ENCODE measurements around the gene SLC6A11. TPM values are rescaled to one million over a fixed set of nuclear protein-coding genes. Genes with fewer than 3 reads are reported as not detected.

Gene SLC6A11
- total and polyA plus RNA-seq, 2 of the 8 experiments (the other 6 are each of a cell fraction or from before 2014, with no cell fraction given), result 0.78 to 1.5 TPM

DNA sequence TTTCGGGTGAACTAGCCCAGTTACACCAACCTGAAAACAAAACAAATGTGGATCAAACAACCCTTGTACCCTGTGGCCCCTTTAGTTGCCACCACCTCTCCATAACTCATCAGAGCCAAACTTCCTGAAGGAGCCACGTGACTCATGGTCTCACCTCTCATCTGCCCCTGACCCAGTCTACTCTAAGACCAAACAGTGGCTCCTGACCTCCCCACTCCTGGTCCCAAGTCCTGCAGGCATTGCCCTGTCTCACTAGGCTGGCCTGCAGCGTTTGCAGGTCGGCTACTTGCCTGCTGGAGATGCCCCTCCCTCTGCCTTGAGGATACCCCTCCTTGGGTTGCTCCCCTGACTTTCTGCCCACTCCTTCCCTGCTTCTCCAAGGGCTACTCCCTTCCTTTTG, 23.1 kb downstream of the SLC6A11 start:
- H3K4me3 ChIP-seq (ENCODE audit: extremely low read depth in 1 of 4, insufficient read depth in 2 of 4, low read depth in 3 of 4, low read length in 4 of 4), result no peak overlapping the region
- no peak overlapping the region for H2BK15ac ChIP-seq (ENCODE audit: low read length)
- no peaks in the 10 kb centered on the region for H3K23me2 ChIP-seq (ENCODE audit: low read depth, low read length)
- 98% methylated on average over 4 of the region's 4 CpGs; no CpG with 5 or more reads in 1 of the 2 experiments for WGBS, 2 experiments (ENCODE audit: extremely low coverage in 1 of 2, insufficient coverage in 1 of 2, insufficient read length in 1 of 2, insufficient replicate concordance in 2 of 2, low coverage in 1 of 2, low lambda C conversion rate in 2 of 2, missing lambda C conversion rate in 1 of 2)
- no peak overlapping the region for H4K91ac ChIP-seq (replicated peaks; ENCODE audit: insufficient read length, low read length)
- H2AK5ac ChIP-seq (ENCODE audit: low read depth, low read length), result no peak overlapping the region
- DNase-seq (ENCODE audit: low read depth in 1 of 2, low spot score in 2 of 2) (no peak), FAIRE-seq (no peak)
- H2BK120ac ChIP-seq (replicated peaks; ENCODE audit: low read depth, low read length), result no peak overlapping the region
- no peaks in the 10 kb centered on the region for H3K36me3 ChIP-seq (ENCODE audit: control insufficient read depth in 2 of 4, insufficient read depth in 4 of 4, low read length in 3 of 4)
- H3K56ac ChIP-seq (replicated peaks; ENCODE audit: insufficient read length, low read depth, low read length), result no peak overlapping the region
- no peak for TF ChIP-seq CTBP2 (IDR thresholded peaks at IDR 0.05; ENCODE audit: borderline replicate concordance, insufficient read depth, insufficient read length, low read length)
- TF ChIP-seq GTF2F1 (IDR thresholded peaks at IDR 0.05; ENCODE audit: borderline replicate concordance, low read depth, low read length), result no peak
- no peak for TF ChIP-seq JUND (IDR thresholded peaks at IDR 0.05; ENCODE audit: low read length)
- TF ChIP-seq ASH2L (IDR thresholded peaks at IDR 0.05; ENCODE audit: low read length), result no peak
- TF ChIP-seq CREB1 (IDR thresholded peaks at IDR 0.05), result no peak
- no peak for TF ChIP-seq NRF1 (IDR thresholded peaks at IDR 0.05; ENCODE audit: low read depth, low read length)
- TF ChIP-seq SUZ12 (IDR thresholded peaks at IDR 0.05; ENCODE audit: low read length), result no peak
- no peak for TF ChIP-seq KDM5A (IDR thresholded peaks at IDR 0.05; ENCODE audit: low read length)
- TF ChIP-seq TEAD4 (IDR thresholded peaks at IDR 0.05; ENCODE audit: low read depth, low read length), result no peak
- TF ChIP-seq SIN3A (conservative IDR thresholded peaks at IDR 0.05 in 1 of 2, IDR thresholded peaks at IDR 0.05 in 1 of 2; ENCODE audit: low read depth in 1 of 2, low read length in 2 of 2), result no peak
- no peak for TF ChIP-seq SAP30 (IDR thresholded peaks at IDR 0.05; ENCODE audit: insufficient read depth, insufficient replicate concordance, low read length)
- H2BK12ac ChIP-seq (ENCODE audit: low read depth, low read length), result no peak overlapping the region
- no peak overlapping the region for H3K4ac ChIP-seq (replicated peaks; ENCODE audit: insufficient read length, low read depth, low read length)
- no peak overlapping the region for H2BK20ac ChIP-seq (ENCODE audit: low read length)
- peaks cover 0 to 2% (median 0%) of the 10 kb centered on the region in 4 experiments; a peak in 1 of 7 replicates for H3K4me1 ChIP-seq (replicated peaks in 1 of 4; ENCODE audit: control insufficient read depth in 3 of 4, insufficient read depth in 4 of 4, low read length in 3 of 4)
- no peak overlapping the region for H3K27ac ChIP-seq (ENCODE audit: low read depth, low read length)
- H4K5ac ChIP-seq (ENCODE audit: insufficient read length, low read depth, low read length), result no peak overlapping the region
- H4K20me1 ChIP-seq (replicated peaks in 1 of 2; ENCODE audit: control insufficient read depth in 1 of 2, insufficient read depth in 2 of 2, low read length in 2 of 2), result no peaks in the 10 kb centered on the region
- H3K9me3 ChIP-seq (ENCODE audit: insufficient read depth in 2 of 2, low read depth in 1 of 2, low read length in 1 of 2), result no peaks in the 10 kb centered on the region
- no peak overlapping the region for H3K14ac ChIP-seq (ENCODE audit: insufficient read length)
- ChIA-PET CTCF (ENCODE audit: partially characterized antibody) (interaction anchor here (5.5 to 9.3 kb wide), 2 partner anchors 15 to 16 kb away, joined by 24 to 61 read pairs; no protein-coding TSS in a partner anchor), POLR2A (ENCODE audit: partially characterized antibody) (no interaction called here)
- no peak overlapping the region for H2AFZ ChIP-seq (ENCODE audit: low read length)
- no peak overlapping the region for H2BK5ac ChIP-seq (ENCODE audit: low read depth, low read length)
- H3K4me2 ChIP-seq (ENCODE audit: insufficient read depth in 1 of 2, low read depth in 2 of 2, low read length in 2 of 2), result no peak overlapping the region
- H3K79me1 ChIP-seq (ENCODE audit: low read depth, low read length), result no peaks in the 10 kb centered on the region
- H3K9ac ChIP-seq (replicated peaks in 1 of 4; ENCODE audit: extremely low read depth in 1 of 4, low read depth in 3 of 4, low read length in 3 of 4), result no peak overlapping the region
- H3K79me2 ChIP-seq (ENCODE audit: control insufficient read depth in 1 of 2, insufficient read depth in 2 of 2, low read length in 2 of 2), result no peaks in the 10 kb centered on the region
- 0 out of 7 replicates have a peak, but pooled peaks cover 0 to 2% (median 0%) of the 10 kb centered on the region in 4 experiments for H3K27me3 ChIP-seq (replicated peaks in 1 of 4; ENCODE audit: control insufficient read depth in 3 of 4, extremely low read depth in 1 of 4, insufficient read depth in 3 of 4, low read length in 3 of 4)
- H4K8ac ChIP-seq (ENCODE audit: extremely low read depth, insufficient read depth, low read length), result no peak overlapping the region
- no peak overlapping the region for H3K23ac ChIP-seq (ENCODE audit: insufficient read length)
- no peak overlapping the region for H3K18ac ChIP-seq (ENCODE audit: extremely low read depth, low read length)

Data from H1 (cell line).